CD8-positive, alpha-beta memory T cell (primary cell): Measurements from ENCODE around the gene CIB4. TPM values are rescaled to one million over a fixed set of nuclear protein-coding genes. Genes with fewer than 3 reads are reported as not detected.
A peak's percentile ranks its signal among the peaks of the same experiment; 100 is the strongest.

Experiments
- CTCF ChIA-PET: fragments of 350-600 bp; sonication (Branson Sonifier 250); formaldehyde crosslinking; loops from one replicate; lab custom pipeline; 2021; ENCODE audit warnings: antibody characterized with exemption; lab: Charles Lee
- POLR2A ChIA-PET: fragments of 350-600 bp; sonication (Branson Sonifier 250); formaldehyde crosslinking; loops from one replicate; lab custom pipeline; 2021; ENCODE audit warnings: antibody characterized with exemption; lab: Charles Lee
- DNase-seq, 5 donors: peaks; one replicate each; pipeline versions ENCODE4 v3.0.0 to v3.0.0-alpha.2; 2020 to 2022; ENCODE audit warnings: mixed read lengths in 1 of 5
- H3K27ac ChIP-seq: one replicate; pipeline ENCODE4 v1.7.0; 2013; ENCODE audit warnings: low read depth, mild to moderate bottlenecking, low read length, moderate library complexity
- H3K27me3 ChIP-seq: 2 replicates; pipeline ENCODE4 v1.7.0; 2013; ENCODE audit warnings: low read length, mild to moderate bottlenecking; ENCODE audit not compliant: insufficient read depth, poor library complexity, severe bottlenecking
- H3K36me3 ChIP-seq: 2 replicates; pipeline ENCODE4 v1.7.0; 2013; ENCODE audit warnings: mild to moderate bottlenecking, low read length, moderate library complexity; ENCODE audit not compliant: insufficient read depth
- H3K4me1 ChIP-seq: 2 replicates; pipeline ENCODE4 v1.7.0; 2013; ENCODE audit warnings: mild to moderate bottlenecking, low read length, moderate library complexity; ENCODE audit not compliant: insufficient read depth
- H3K4me3 ChIP-seq: 2 replicates; pipeline ENCODE4 v1.7.0; 2013; ENCODE audit warnings: mild to moderate bottlenecking, low read length
- H3K9me3 ChIP-seq: 2 replicates; pipeline ENCODE4 v1.7.0; 2013; ENCODE audit warnings: mild to moderate bottlenecking, low read length
- H3K27ac Mint-ChIP-seq, 8 donors: one replicate each; pipeline ENCODE4 v1.8.0; 2020 to 2021; ENCODE audit warnings: mixed read lengths in 8 of 8, mild to moderate bottlenecking in 6 of 8, inconsistent platforms in 3 of 8, moderate library complexity in 3 of 8
- H3K27me3 Mint-ChIP-seq, 2 donors: one replicate each; pipeline ENCODE4 v1.8.0; 2020 to 2021; ENCODE audit warnings: mixed read lengths in 2 of 2, mild to moderate bottlenecking in 1 of 2, moderate library complexity in 1 of 2
- H3K36me3 Mint-ChIP-seq, 3 donors: one replicate each; pipeline ENCODE4 v1.8.0; 2020 to 2021; ENCODE audit warnings: mixed read lengths in 3 of 3, inconsistent platforms in 1 of 3, mild to moderate bottlenecking in 1 of 3
- H3K4me1 Mint-ChIP-seq, 3 donors: one replicate each; pipeline ENCODE4 v1.8.0; 2020 to 2021; ENCODE audit warnings: mixed read lengths in 3 of 3, inconsistent platforms in 1 of 3, mild to moderate bottlenecking in 1 of 3
- H3K4me3 Mint-ChIP-seq, 7 donors: one replicate each; pipeline ENCODE4 v1.8.0; 2020 to 2021; ENCODE audit warnings: mixed read lengths in 7 of 7, mild to moderate bottlenecking in 6 of 7, moderate library complexity in 4 of 7, inconsistent platforms in 2 of 7
- H3K9me3 Mint-ChIP-seq, 5 donors: one replicate each; pipeline ENCODE4 v1.8.0; 2020 to 2022; ENCODE audit warnings: mixed read lengths in 5 of 5, mild to moderate bottlenecking in 3 of 5, moderate library complexity in 2 of 5, inconsistent platforms in 1 of 5
- polyA plus RNA-seq: library from polyadenylated mRNA; unstranded; fragments of 300-500 nt; fragmentation: Illumina TruSeq; gene quantifications from one replicate; pipeline ENCODE4 v1.2.3, GENCODE V29; 2021
- total RNA-seq, 2 experiments: library from RNA; stranded (reverse); gene quantifications; one replicate each; pipeline ENCODE4 v1.2.3, GENCODE V29; 2021

CIB4 gene
- total and polyA plus RNA-seq, 3 experiments from 2014 or later, result not detected

- no peaks in the 10 kb centered on the region for H3K4me1 Mint-ChIP-seq
- Histone ChIP-seq H3K9me3 (no peaks in the 10 kb centered on the region), H3K36me3 (no peaks in the 10 kb centered on the region), H3K4me1 (no peaks in the 10 kb centered on the region), H3K27me3 (no peaks in the 10 kb centered on the region), H3K4me3 (no peak overlapping the region), H3K27ac (no peak overlapping the region)
- peaks cover 20% of the 10 kb centered on the region in 2 donors for H3K27me3 Mint-ChIP-seq
- no peak overlapping the region for H3K4me3 Mint-ChIP-seq
- ChIA-PET POLR2A (no interaction called here), CTCF (no interaction called here)
- no peaks in the 10 kb centered on the region for H3K9me3 Mint-ChIP-seq
- H3K36me3 Mint-ChIP-seq, result no peaks in the 10 kb centered on the region
- DNase-seq, result no peak
- no peak overlapping the region for H3K27ac Mint-ChIP-seq
Observed at GRCh38 chr2:26629751-26630150, 11.4 kb downstream of the CIB4 start.

GRCh38 chr2:26629346-26629630, 11.9 kb downstream of the CIB4 start:
- DNase-seq, result peak in 1 of 5 donors; percentile 11
- no peaks in the 10 kb centered on the region for H3K27me3 ChIP-seq
- H3K27ac ChIP-seq, result no peak overlapping the region
- H3K36me3 Mint-ChIP-seq, result no peaks in the 10 kb centered on the region
- H3K4me1 ChIP-seq, result no peaks in the 10 kb centered on the region
- H3K36me3 ChIP-seq, result no peaks in the 10 kb centered on the region
- H3K27me3 Mint-ChIP-seq, result peaks cover 20% of the 10 kb centered on the region in 2 donors
- CTCF ChIA-PET, result no interaction called here
- H3K9me3 ChIP-seq, result no peaks in the 10 kb centered on the region
- POLR2A ChIA-PET, result no interaction called here
- no peaks in the 10 kb centered on the region for H3K9me3 Mint-ChIP-seq
- H3K4me1 Mint-ChIP-seq, result no peaks in the 10 kb centered on the region
- no peak overlapping the region for H3K4me3 ChIP-seq
- no peak overlapping the region for H3K27ac Mint-ChIP-seq
- no peak overlapping the region for H3K4me3 Mint-ChIP-seq

- Histone ChIP-seq H3K36me3 (no peaks in the 10 kb centered on the region), H3K27me3 (no peaks in the 10 kb centered on the region), H3K4me1 (no peaks in the 10 kb centered on the region), H3K27ac (no peak overlapping the region), H3K9me3 (no peaks in the 10 kb centered on the region), H3K4me3 (no peak overlapping the region)
- H3K9me3 Mint-ChIP-seq, result no peaks in the 10 kb centered on the region
- H3K27ac Mint-ChIP-seq, result no peak overlapping the region
- peak in 1 of 5 donors; percentile 17 for DNase-seq
- CTCF ChIA-PET, result no interaction called here
- no peaks in the 10 kb centered on the region for H3K4me1 Mint-ChIP-seq
- H3K4me3 Mint-ChIP-seq, result no peak overlapping the region
- POLR2A ChIA-PET, result interaction anchor here (0.5 kb wide), 1 partner anchor 154 kb away, joined by 9 read pairs; no protein-coding TSS in a partner anchor
- H3K36me3 Mint-ChIP-seq, result no peaks in the 10 kb centered on the region
- peaks cover 16 to 18% of the 10 kb centered on the region in 2 donors for H3K27me3 Mint-ChIP-seq
Observed at GRCh38 chr2:26628561-26629345, 12.4 kb downstream of the CIB4 start.

- H3K4me3 ChIP-seq, result no peak overlapping the region
- no peak overlapping the region for H3K27ac ChIP-seq
- DNase-seq, result no peak
- no peaks in the 10 kb centered on the region for H3K4me1 ChIP-seq
- peaks cover 12 to 14% of the 10 kb centered on the region in 2 donors for H3K27me3 Mint-ChIP-seq
- ChIA-PET CTCF (no interaction called here), POLR2A (no interaction called here)
- no peaks in the 10 kb centered on the region for H3K27me3 ChIP-seq
- H3K4me1 Mint-ChIP-seq, result no peaks in the 10 kb centered on the region
- no peak overlapping the region for H3K4me3 Mint-ChIP-seq
- no peaks in the 10 kb centered on the region for H3K36me3 Mint-ChIP-seq
- H3K36me3 ChIP-seq, result no peaks in the 10 kb centered on the region
- H3K27ac Mint-ChIP-seq, result no peak overlapping the region
- H3K9me3 Mint-ChIP-seq, result no peaks in the 10 kb centered on the region
- H3K9me3 ChIP-seq, result no peaks in the 10 kb centered on the region
Observed at GRCh38 chr2:26627350-26628105, 13.6 kb downstream of the CIB4 start.

GRCh38 chr2:26626606-26627005, 14.6 kb downstream of the CIB4 start:
- Histone ChIP-seq H3K36me3 (no peaks in the 10 kb centered on the region), H3K4me1 (no peaks in the 10 kb centered on the region), H3K27ac (no peak overlapping the region), H3K4me3 (no peak overlapping the region), H3K9me3 (no peaks in the 10 kb centered on the region), H3K27me3 (no peaks in the 10 kb centered on the region)
- Mint-ChIP-seq H3K4me3 (no peak overlapping the region), H3K27ac (no peak overlapping the region), H3K9me3 (no peaks in the 10 kb centered on the region), H3K36me3 (no peaks in the 10 kb centered on the region), H3K27me3 (peaks cover 9 to 11% of the 10 kb centered on the region in 2 donors), H3K4me1 (no peaks in the 10 kb centered on the region)
- CTCF ChIA-PET, result no interaction called here
- POLR2A ChIA-PET, result no interaction called here
- DNase-seq, result no peak

- H3K27me3 Mint-ChIP-seq, result peaks cover 6 to 10% of the 10 kb centered on the region in 2 donors
- peaks cover 0 to 3% (median 0%) of the 10 kb centered on the region in 5 donors for H3K9me3 Mint-ChIP-seq
- H3K27ac Mint-ChIP-seq, result no peak overlapping the region
- H3K27me3 ChIP-seq, result no peaks in the 10 kb centered on the region
- DNase-seq, result no peak
- no peaks in the 10 kb centered on the region for H3K4me1 ChIP-seq
- no peak overlapping the region for H3K27ac ChIP-seq
- no peaks in the 10 kb centered on the region for H3K9me3 ChIP-seq
- H3K36me3 ChIP-seq, result no peaks in the 10 kb centered on the region
- no peaks in the 10 kb centered on the region for H3K4me1 Mint-ChIP-seq
- no peaks in the 10 kb centered on the region for H3K36me3 Mint-ChIP-seq
- no peak overlapping the region for H3K4me3 Mint-ChIP-seq
- POLR2A ChIA-PET, result no interaction called here
- CTCF ChIA-PET, result no interaction called here
- no peak overlapping the region for H3K4me3 ChIP-seq
Observed at GRCh38 chr2:26623541-26624495, 17.3 kb downstream of the CIB4 start.

GRCh38 chr2:26621469-26622199, 19.5 kb downstream of the CIB4 start:
- no peak overlapping the region for H3K27ac ChIP-seq
- peaks cover 0 to 3% (median 0%) of the 10 kb centered on the region in 5 donors for H3K9me3 Mint-ChIP-seq
- H3K4me1 Mint-ChIP-seq, result no peaks in the 10 kb centered on the region
- H3K36me3 ChIP-seq, result no peaks in the 10 kb centered on the region
- H3K9me3 ChIP-seq, result no peaks in the 10 kb centered on the region
- peak overlapping the region in 1 of 8 donors; percentile 12 for H3K27ac Mint-ChIP-seq
- no peaks in the 10 kb centered on the region for H3K36me3 Mint-ChIP-seq
- DNase-seq, result no peak
- no peaks in the 10 kb centered on the region for H3K27me3 ChIP-seq
- ChIA-PET POLR2A (no interaction called here), CTCF (no interaction called here)
- no peak overlapping the region for H3K4me3 Mint-ChIP-seq
- no peaks in the 10 kb centered on the region for H3K4me1 ChIP-seq
- no peak overlapping the region for H3K4me3 ChIP-seq
- H3K27me3 Mint-ChIP-seq, result peaks cover 14 to 23% of the 10 kb centered on the region in 2 donors
